Measurements from ENCODE around the gene ARHGAP15.
"Not testable (repeated sequence)": the region's sequence is repeated elsewhere in the genome, so short reads cannot be mapped to it uniquely, and the experiment has no call there.

Gene ARHGAP15

GRCh38 chr2:143128681-143129580 is at the start of gene ARHGAP15:
ARHGAP15 (plus strand) TSS chr2:143129419.
- DNase-seq (ENCODE audit: low read depth, low spot score), result no peak

GRCh38 chr2:143081616-143082015 is 47.6 kb upstream of the ARHGAP15 start:
- DNase-seq (ENCODE audit: low read depth, low spot score), result no peak

GRCh38 chr2:143083636-143084035 is 45.6 kb upstream of the ARHGAP15 start:
- peak; percentile 72 for DNase-seq (ENCODE audit: low read depth, low spot score)

DNA sequence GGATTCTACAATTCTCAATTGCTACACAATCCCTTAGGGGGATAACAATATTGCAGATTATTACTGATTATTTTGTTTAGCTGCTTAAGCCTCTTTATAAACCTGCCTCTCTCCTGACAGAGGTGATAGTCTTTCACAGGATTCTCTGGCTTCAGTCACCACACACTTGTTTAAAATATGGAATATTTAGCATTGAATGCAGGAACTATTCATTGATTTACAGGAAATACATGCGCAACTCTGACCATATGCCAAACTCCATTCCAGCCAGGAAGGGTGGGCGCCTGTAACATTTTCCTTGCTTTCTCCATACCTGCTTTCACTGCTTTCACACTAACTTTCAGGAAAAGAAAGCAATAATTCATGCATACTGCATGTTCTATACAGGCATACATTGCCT is 44.8 kb upstream of the ARHGAP15 start:
- DNase-seq (ENCODE audit: low read depth, low spot score), result no peak

DNA sequence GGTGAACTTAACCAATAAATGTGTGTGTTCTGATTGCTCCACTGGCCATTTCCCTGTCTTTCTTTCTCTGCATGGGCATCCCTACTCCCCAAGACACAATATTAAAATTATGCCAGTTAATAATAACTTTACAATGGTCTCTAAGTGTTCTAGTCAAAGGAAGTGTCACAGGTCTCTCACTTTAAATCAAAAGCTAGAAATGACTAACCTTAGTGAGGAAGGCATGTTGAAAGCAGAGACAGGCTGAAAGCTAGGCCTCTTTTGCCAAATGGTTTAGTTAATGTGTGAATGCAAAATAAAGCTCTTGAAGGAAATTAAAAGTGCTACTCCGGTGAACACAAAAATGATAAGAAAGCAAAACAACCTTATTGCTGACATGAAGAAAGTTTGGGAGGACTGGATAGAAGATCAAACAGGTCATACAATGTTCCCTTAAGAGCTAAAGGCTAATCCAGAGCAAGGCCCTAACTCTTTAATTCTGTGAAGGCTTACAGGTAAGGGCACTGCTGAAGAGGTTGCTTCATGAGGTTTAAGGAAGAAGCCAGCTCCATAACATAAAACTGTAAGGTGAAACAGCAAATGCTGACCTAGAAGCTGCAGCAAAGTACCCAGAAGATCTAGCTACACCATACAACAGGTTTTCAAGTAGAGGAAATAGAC is 44.0 kb upstream of the ARHGAP15 start:
- no peak for DNase-seq (ENCODE audit: low read depth, low spot score)

DNA sequence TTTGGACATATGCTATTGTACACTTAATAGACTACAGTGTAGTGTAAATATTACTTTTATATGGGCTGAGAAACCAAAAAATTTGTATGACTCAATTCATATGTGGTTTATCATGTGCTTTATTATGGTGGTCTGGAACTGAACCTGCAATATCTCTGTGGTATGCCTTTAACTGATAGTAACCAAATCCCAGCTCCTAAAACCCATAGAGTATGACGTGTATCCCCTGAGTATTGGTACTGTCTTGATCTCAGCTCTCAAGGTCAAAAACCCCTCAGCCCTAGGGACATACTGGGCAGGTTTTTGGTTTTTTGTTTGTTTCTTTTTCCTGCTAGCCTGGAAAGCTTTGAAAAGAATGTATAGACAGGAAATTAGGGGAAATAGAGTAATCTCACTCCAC is 42.2 kb upstream of the ARHGAP15 start:
- no peak for DNase-seq (ENCODE audit: low read depth, low spot score)

DNA sequence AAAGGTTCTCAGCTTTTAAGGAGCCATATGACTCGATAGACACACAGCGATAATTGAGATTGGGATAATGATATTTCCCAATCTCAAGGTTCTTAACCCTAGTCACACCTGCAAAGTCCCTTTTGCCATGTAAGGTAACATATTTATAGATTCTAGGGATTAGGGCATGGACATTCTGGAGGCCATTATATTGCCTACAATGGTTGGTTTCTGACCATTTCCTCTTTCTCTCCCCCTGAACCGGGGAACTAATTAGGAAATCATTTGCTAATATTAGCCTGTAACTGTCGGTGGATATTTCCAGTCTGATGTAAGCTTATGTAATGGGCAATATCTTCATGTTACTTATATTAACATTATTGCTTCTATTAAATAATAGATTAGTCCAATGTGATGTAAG is 40.8 kb upstream of the ARHGAP15 start:
- DNase-seq (ENCODE audit: low read depth, low spot score), result no peak

DNA sequence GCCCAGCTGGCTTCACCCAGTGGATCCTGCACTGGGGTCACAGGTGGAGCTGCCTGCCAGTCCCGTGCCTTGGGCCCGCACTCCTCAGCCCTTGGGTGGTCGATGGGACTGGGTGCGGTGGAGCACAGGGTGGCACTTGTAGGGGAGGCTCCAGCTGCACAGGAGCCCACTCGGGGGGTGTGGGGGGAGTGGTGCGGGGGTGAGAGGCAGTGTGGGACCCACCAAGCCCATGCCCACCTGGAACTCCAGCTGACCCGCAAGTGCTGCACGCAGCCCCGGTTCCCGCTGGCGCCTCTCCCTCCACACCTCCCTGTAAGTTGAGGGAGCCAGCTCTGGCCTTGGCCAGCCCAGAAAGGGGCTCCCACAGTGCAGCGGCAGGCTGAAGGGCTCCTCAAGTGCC is 39.7 kb upstream of the ARHGAP15 start:
- DNase-seq (ENCODE audit: low read depth, low spot score), result not testable (repeated sequence)

GRCh38 chr2:143110758-143111428 is 18.3 kb upstream of the ARHGAP15 start:
- DNase-seq (ENCODE audit: low read depth, low spot score), result peak; percentile 81

- DNase-seq (ENCODE audit: low read depth, low spot score), result no peak
These were observed 12.0 kb upstream of the ARHGAP15 start for GRCh38 chr2:143117225-143117624.

DNA sequence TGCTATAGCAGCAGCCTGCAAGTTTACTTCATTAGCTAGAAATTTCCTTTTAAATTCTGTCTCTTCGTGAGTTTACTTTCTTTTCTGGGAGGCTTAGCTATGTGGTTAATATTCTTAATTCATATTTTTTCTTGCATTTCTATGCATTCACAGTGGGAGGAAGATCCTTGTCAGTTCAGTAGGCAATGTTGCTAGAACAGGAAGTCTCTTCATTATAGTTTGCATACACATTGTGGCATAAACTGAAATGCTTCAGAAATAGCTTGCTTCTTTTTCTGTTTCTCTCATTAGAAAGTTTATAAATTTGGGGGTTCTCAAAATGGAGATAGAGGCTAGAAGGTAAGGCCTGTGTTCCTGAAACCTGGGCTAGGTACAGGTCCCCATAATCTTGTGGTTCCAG is 8.1 kb upstream of the ARHGAP15 start:
- no peak for DNase-seq (ENCODE audit: low read depth, low spot score)

DNA sequence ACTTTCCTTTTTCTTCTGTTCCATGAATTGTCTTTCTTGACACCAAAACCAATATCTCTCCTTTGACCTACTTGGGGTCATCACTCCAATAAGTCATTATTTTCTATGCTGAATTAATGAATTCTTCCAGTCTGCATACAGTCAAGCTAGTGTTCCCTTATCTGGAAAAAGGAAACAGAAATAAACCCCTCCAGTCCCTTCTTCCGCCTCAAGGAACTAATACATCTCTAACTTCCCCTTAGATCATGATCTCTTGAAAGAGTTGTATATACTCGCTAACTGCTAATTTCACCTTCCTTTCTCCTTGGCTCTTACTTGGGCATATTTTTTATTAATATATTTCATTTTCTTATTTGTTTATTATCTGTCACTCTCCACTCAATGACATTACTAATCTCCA is 7.3 kb upstream of the ARHGAP15 start:
- no peak for DNase-seq (ENCODE audit: low read depth, low spot score)

DNA sequence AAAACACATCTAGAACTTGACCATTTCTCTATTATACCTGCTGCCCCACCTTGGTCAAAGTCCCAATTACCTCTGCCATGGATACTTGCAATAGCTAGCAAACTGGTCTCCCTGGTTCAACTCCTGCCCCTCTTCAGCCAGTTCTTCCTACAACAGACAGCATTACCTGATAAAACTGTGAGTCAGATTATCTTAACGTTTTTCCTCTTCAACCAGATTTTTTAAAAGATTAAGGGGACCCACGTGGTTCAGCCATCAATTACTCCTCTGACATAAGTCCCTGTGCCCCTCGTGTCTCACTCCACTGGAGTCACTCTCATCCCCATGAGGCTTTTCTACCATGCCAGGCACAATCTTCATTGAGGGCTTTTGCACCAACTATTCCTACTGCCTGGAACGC is 5.3 kb upstream of the ARHGAP15 start:
- no peak for DNase-seq (ENCODE audit: low read depth, low spot score)

DNA sequence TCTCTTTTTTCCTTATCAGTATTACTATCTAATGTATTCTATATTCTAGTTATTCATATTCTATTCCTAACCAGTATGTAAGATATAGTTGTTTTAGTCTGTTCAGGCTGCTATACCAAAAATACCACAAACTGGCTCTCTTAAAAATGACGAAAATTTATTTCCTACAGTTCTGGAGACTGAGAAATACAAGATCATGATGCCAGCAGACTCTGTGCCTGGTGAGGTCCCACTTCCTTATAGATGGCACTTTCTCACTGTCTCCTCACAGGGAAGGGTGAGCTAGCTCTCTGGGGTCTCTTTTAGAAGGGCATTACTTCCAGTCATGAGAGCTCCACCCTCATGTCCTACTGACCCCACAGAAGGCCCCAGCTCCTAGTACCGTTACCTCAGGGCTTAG is 4.8 kb upstream of the ARHGAP15 start:
- no peak for DNase-seq (ENCODE audit: low read depth, low spot score)

DNA sequence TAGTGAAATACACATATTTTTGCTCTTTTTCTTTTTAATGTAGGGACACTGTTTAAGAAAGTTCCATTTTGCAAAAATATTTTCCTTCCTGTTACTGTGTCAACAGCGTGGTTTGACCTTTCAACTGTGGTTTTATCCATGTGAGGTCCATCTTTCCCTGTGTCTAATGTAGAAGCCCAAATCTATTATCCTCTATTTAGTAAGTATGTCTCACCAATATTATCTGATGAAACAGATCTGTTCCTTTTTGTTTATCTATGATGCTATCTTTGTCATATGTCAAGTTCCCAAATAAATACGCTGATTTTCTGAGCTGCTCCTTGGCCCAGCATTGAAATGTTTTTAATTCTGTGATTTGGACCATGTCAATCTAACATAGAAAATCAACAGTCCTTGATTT is 3.5 kb upstream of the ARHGAP15 start:
- no peak for DNase-seq (ENCODE audit: low read depth, low spot score)

DNA sequence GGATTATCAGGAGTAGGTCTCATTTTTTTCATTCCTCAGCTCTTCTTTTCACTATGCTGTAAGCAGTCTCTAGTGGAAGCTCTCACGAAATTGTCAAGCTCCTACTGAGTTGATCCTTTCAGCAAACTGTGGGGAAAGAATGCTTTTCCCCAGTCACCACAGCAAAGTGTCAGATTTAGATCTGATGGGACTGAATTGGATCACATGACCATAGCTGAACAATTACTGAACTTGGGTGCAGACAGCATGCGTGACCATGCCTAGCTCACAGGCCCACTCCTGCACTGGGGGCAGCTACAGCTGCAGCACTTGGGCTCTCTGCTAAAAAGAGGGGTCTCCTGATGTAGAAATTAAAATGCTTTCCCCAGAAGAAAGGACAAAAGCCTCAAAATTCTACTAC is 3.1 kb downstream of the ARHGAP15 start:
- no peak for DNase-seq (ENCODE audit: low read depth, low spot score)

- DNase-seq (ENCODE audit: low read depth, low spot score), result no peak
These were observed 4.6 kb downstream of the ARHGAP15 start for GRCh38 chr2:143133783-143134182.

DNA sequence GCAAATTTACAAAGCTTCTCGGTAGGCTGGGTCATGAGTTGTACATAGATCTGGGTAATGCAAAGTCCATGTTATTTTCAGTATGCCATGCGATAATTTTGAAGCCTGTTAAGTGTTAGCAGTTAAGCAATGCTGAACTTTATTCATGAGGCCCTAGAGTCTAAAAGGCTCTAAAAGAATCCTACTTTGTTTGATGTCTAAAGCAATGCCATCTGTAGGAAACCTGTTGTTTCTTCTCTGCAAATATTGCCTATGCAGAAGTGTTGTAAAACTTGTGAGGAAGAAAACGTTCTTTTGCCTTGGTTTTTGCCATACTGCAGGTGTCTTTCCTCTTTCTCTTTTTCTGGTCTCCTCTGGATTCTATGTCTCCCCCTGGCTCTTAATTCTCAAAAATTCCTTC is 9.1 kb downstream of the ARHGAP15 start:
- DNase-seq (ENCODE audit: low read depth, low spot score), result no peak

GRCh38 chr2:143139835-143140393 is 10.7 kb downstream of the ARHGAP15 start:
- DNase-seq (ENCODE audit: low read depth, low spot score), result no peak

- DNase-seq (ENCODE audit: low read depth, low spot score), result no peak
These were observed 11.8 kb downstream of the ARHGAP15 start for GRCh38 chr2:143140864-143141661.

- no peak for DNase-seq (ENCODE audit: low read depth, low spot score)
These were observed 13.4 kb downstream of the ARHGAP15 start for GRCh38 chr2:143142598-143142997.

Data from astrocyte of the hippocampus (primary cell).